Measurements from ENCODE around the gene PJA2. TPM values are rescaled to one million over a fixed set of nuclear protein-coding genes. Genes with fewer than 3 reads are reported as not detected.

The PJA2 gene, protein sequence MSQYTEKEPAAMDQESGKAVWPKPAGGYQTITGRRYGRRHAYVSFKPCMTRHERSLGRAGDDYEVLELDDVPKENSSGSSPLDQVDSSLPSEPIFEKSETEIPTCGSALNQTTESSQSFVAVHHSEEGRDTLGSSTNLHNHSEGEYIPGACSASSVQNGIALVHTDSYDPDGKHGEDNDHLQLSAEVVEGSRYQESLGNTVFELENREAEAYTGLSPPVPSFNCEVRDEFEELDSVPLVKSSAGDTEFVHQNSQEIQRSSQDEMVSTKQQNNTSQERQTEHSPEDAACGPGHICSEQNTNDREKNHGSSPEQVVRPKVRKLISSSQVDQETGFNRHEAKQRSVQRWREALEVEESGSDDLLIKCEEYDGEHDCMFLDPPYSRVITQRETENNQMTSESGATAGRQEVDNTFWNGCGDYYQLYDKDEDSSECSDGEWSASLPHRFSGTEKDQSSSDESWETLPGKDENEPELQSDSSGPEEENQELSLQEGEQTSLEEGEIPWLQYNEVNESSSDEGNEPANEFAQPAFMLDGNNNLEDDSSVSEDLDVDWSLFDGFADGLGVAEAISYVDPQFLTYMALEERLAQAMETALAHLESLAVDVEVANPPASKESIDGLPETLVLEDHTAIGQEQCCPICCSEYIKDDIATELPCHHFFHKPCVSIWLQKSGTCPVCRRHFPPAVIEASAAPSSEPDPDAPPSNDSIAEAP
- polyA plus RNA-seq (2011; rRNA removed) (47.2 and 56.5 TPM in 2 replicates), polyA plus RNA-seq (2017; fragmentation: RNase III; extraction: RNeasy Plus Mini Kit Qiagen cat#74134 plus additional on column Dnase treatment) (22.3 to 28.1 TPM (median 24.9 TPM) in 3 replicates), polyA minus RNA-seq (2011; rRNA and poly(A)+ RNA removed) (29.7 and 29.8 TPM in 2 replicates)
- 7.6 and 8.4 TPM in 2 replicates for polyA plus RNA-seq (2012; cell fraction: cytosol; rRNA removed)
- polyA plus RNA-seq (2012; cell fraction: nucleus; rRNA removed) = 4.4 and 6.9 TPM in 2 replicates

DNA sequence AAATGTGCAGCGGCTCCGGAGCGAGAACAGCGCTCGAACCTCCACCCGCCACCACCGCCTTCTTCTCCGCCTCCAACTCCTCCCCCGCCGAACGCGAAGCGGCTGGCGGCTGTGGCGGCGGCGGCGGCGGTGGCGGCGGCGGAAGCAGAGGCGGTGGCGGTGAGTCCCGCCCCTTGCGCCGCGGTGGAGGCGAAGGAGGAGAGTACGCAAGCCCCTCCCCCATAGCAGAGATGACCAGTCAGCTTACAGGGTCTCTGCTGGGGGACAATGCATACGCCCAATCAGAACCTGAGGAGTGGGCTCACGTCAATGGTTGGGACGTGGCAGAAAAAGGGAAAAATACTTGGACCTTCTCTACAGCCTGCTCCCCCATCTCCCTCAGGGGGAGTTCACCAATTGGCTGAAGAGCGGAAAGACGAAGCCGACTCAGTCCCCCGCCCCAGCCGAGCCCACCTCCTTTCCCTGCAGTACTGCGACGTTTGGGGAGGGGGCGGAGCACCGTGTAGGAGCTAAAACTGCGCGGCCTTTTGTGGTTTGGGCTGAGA lies at the start of gene PJA2:
PJA2 (minus strand) TSS at position 131 of the 545 bp plus-strand sequence. CDS start 26,541 bp downstream, outside the sequence.
- ATAC-seq (peak; percentile 88 to 93), FAIRE-seq (no peak), DNase-seq (ENCODE audit: low read depth in 1 of 2, low spot score in 1 of 2) (peak; percentile 98 to 100)
- 2% methylated on average over 36 of the region's 44 CpGs for WGBS (ENCODE audit: missing lambda C conversion rate)
- peak within 1 kb of the TSS; percentile 84 to 95 for H3K27ac ChIP-seq
- ChIA-PET POLR2A (interaction anchor here (0.7 to 1.8 kb wide), 11 partner anchors 9 to 682 kb away, joined by 3 to 12 read pairs (median 3); partner anchors contain the start of genes FER and MAN2A1), CTCF (interaction anchor here (1.2 kb wide), 1 partner anchor 15 kb away, joined by 3 read pairs; no protein-coding TSS in a partner anchor)
- H3K4me2 ChIP-seq = peak within 1 kb of the TSS; percentile 93
- H3K4me3 ChIP-seq = peak within 1 kb of the TSS; percentile 74
- no peaks in the 10 kb centered on the region for H3K9me3 ChIP-seq
- H3K4me1 ChIP-seq = peaks cover 34% of the 10 kb centered on the region
- TF ChIP-seq RNF2 (IDR thresholded peaks at IDR 0.05; ENCODE audit: borderline replicate concordance, low read depth) (no peak), RARB (CRISPR knock-in tag; IDR thresholded peaks at IDR 0.05) (no peak), CEBPB (IDR thresholded peaks at IDR 0.05) (no peak), EHF (CRISPR knock-in tag; IDR thresholded peaks at IDR 0.05) (no peak), SMC3 (IDR thresholded peaks at IDR 0.05) (no peak), HEYL (CRISPR knock-in tag; IDR thresholded peaks at IDR 0.05) (no peak), BHLHE40 (IDR thresholded peaks at IDR 0.05; ENCODE audit: low read depth, low read length) (no peak), MAX (IDR thresholded peaks at IDR 0.05) (no peak), CTCF (IDR thresholded peaks at IDR 0.05) (no peak), EHMT2 (IDR thresholded peaks at IDR 0.05; ENCODE audit: low read depth) (no peak), JUNB (IDR thresholded peaks at IDR 0.05) (no peak), CBX2 (IDR thresholded peaks at IDR 0.05; ENCODE audit: borderline replicate concordance, low read depth) (no peak), RFX5 (IDR thresholded peaks at IDR 0.05) (peak; percentile 97), EP300 (IDR thresholded peaks at IDR 0.05) (no peak), ELK1 (IDR thresholded peaks at IDR 0.05; ENCODE audit: low read depth, low read length) (no peak), HDAC2 (IDR thresholded peaks at IDR 0.05) (no peak), TFCP2L1 (CRISPR knock-in tag; IDR thresholded peaks at IDR 0.05) (no peak), BCL3 (IDR thresholded peaks at IDR 0.05) (no peak; the same call in 2 of the 3 replicates), POLR2AphosphoS2 (conservative IDR thresholded peaks at IDR 0.05; ENCODE audit: low read length) (no peak), ZC3H11A (IDR thresholded peaks at IDR 0.05) (no peak), FOSB (CRISPR knock-in tag; IDR thresholded peaks at IDR 0.05) (no peak), KDM1A (IDR thresholded peaks at IDR 0.05; ENCODE audit: low read depth) (no peak), FOSL2 (IDR thresholded peaks at IDR 0.05) (no peak), FOSL2 (CRISPR knock-in tag; IDR thresholded peaks at IDR 0.05) (no peak), SREBF2 (IDR thresholded peaks at IDR 0.05) (no peak), MAFK (IDR thresholded peaks at IDR 0.05; ENCODE audit: partially characterized antibody) (peak; percentile 34), JUN (IDR thresholded peaks at IDR 0.05) (no peak; a peak in 1 of 5 replicates), GATA3 (IDR thresholded peaks at IDR 0.05; ENCODE audit: borderline replicate concordance) (no peak), MAZ (IDR thresholded peaks at IDR 0.05; ENCODE audit: borderline replicate concordance, low read depth, low read length) (no peak), ZSCAN20 (CRISPR knock-in tag; IDR thresholded peaks at IDR 0.05) (no peak), NPAS2 (CRISPR knock-in tag; IDR thresholded peaks at IDR 0.05; ENCODE audit: borderline replicate concordance) (no peak)
- TF ChIP-seq, protein P1, sequence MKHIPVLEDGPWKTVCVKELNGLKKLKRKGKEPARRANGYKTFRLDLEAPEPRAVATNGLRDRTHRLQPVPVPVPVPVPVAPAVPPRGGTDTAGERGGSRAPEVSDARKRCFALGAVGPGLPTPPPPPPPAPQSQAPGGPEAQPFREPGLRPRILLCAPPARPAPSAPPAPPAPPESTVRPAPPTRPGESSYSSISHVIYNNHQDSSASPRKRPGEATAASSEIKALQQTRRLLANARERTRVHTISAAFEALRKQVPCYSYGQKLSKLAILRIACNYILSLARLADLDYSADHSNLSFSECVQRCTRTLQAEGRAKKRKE (CRISPR knock-in tag; IDR thresholded peaks at IDR 0.05; ENCODE audit: low read depth) = no peak
- TF ChIP-seq, protein P2, sequence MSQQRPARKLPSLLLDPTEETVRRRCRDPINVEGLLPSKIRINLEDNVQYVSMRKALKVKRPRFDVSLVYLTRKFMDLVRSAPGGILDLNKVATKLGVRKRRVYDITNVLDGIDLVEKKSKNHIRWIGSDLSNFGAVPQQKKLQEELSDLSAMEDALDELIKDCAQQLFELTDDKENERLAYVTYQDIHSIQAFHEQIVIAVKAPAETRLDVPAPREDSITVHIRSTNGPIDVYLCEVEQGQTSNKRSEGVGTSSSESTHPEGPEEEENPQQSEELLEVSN (IDR thresholded peaks at IDR 0.05; ENCODE audit: borderline replicate concordance, low read depth) = 0 out of 2 replicates have a peak, but pooled peaks have one; percentile 28
- TF ChIP-seq, protein P3, sequence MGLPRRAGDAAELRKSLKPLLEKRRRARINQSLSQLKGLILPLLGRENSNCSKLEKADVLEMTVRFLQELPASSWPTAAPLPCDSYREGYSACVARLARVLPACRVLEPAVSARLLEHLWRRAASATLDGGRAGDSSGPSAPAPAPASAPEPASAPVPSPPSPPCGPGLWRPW (IDR thresholded peaks at IDR 0.05) = no peak
